Renal cortex interstitium (tissue), 11 donors: Measurements from ENCODE around the gene SAMD4A. TPM values are rescaled to one million over a fixed set of nuclear protein-coding genes. Genes with fewer than 3 reads are reported as not detected.
"Not testable (repeated sequence)": the region's sequence is repeated elsewhere in the genome, so short reads cannot be mapped to it uniquely, and the experiment has no call there.

Experiments
- DNase-seq, 11 donors: peaks; one replicate each; pipeline ENCODE4 v3.0.0-alpha.2; 2013; ENCODE audit warnings: low read depth in 9 of 11, low spot score in 4 of 11; ENCODE audit errors: extremely low read depth in 1 of 11
- polyA plus RNA-seq, 3 donors: library from polyadenylated mRNA; unstranded; fragments of 120-200 nt; gene quantifications; one replicate each; pipeline ENCODE4 v1.2.1, GENCODE V29; 2013; ENCODE audit not compliant: insufficient read length in 3 of 3

The SAMD4A gene
- polyA plus RNA-seq, 3 donors = 8.6 to 14.4 (median 10.1) TPM

- no peak for DNase-seq
Observed at GRCh38 chr14:54796961-54797360, 230.0 kb downstream of the SAMD4A start.

DNA sequence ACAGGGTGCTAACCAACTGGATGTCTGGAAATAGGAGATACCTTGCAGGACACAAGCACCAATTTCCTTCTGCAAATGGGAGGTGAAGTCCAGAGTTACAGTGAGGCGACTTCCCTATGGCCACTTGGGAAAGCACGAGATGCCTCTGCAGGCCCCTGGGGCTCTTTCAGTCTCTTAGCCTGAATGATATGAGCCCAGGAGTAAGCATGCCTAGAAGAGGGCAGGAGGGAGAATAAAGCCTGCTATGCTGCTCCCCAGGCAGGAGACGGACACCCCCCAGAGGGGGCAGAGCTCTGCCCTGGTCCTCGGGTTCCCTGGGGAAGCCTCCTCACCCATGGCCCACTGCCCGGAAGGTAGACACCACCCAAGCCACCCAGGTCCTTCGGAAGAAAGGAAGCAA, 230.6 kb downstream of the SAMD4A start:
- no peak for DNase-seq

DNA sequence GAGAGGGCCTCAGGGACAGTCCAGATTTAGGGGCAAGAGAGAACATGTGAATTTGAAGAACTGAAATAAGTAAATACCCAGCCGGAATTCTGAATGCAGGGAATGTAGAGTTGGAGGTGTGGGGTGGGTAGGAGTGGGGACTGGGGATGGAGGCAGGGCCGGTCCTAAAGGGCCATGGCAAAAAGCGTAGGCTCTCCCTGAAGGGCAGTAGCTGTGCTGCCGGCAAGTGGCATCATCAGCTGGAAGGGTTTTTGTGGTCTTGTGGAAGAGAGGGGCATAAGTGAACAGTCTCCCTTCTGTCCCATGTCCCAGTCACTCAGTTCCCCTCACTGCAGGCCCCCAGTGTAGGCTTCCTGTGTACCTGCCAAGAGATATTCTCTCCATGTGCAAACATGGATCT, 231.1 kb downstream of the SAMD4A start:
- no peak for DNase-seq

DNA sequence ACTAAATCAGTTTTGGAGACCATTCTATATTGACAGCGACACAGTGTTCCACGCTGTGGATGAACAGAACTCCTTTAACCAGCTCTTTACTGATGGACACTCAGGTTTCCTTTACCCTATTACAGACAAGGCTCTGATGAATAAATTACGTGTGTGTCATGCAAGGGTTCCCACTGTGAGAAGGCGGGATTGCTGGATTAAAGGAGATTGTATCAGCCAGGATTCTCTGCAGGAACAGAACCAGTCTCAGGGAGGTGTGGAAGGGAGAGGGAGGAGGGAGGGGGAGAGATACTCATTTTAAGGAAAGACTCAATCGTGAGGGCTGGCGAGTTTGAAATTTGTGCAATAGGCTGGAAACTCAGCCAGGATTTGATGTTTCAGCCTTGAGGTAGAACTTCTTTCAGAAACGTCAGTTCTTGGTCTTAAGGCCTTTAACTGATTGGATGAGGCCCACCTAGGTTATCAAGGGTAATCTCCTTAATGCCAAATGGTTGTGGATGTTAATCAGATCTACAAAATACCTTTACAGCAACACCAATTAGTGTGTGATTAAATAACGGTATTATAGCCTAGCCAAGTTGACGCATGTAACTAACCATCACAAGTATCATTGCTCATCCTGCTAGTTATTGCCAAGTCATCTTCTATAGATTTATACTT, 231.7 kb downstream of the SAMD4A start:
- no peak for DNase-seq

DNA sequence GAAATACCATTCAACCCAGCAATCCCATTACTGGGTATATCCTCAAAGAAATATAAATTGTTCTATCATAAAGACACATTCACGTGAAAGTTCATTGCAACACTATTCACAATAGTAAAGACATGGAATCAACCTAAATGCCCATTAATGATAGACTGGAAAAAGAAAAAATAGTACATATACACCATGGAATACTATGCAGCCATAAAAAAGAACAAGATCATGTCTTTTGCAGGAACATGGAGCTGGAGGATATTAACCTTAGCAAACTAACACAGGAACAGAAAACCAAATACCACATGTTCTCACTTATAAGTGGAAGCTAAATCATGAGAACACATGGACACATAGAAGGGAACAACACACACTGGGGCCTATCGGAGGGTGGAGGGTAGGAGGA, 234.6 kb downstream of the SAMD4A start:
- not testable (repeated sequence) for DNase-seq

- DNase-seq = peak in 1 of 11 donors; percentile 34
Observed at GRCh38 chr14:54803396-54803795, 236.5 kb downstream of the SAMD4A start.

- DNase-seq = no peak
Observed at GRCh38 chr14:54803926-54804537, 237.1 kb downstream of the SAMD4A start.

- no peak for DNase-seq
Observed at GRCh38 chr14:54804538-54805041, 237.7 kb downstream of the SAMD4A start.

DNA sequence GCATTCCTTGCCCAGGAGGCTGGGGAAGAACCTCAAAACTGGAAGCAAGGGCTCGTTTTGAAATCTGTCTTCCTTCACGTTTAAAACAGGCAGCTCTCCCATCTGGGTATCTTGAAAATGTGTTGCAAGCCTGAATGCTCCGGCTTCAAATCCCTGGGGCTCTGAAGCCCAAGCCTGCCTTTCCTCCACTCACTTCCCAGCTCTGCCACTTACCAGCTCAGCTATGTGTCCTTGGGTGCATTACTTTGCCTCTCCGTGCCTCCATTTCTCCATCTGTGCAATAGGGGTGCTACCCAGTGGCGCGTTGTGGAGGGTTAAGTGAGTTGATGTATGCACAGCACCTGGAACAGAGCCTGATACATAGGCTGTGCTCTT, 238.1 kb downstream of the SAMD4A start:
- no peak for DNase-seq

- DNase-seq = peak; percentile 61 to 81 (median 72)
Observed at GRCh38 chr14:54805445-54806322, 238.8 kb downstream of the SAMD4A start.

- no peak for DNase-seq
Observed at GRCh38 chr14:54806616-54807015, 239.7 kb downstream of the SAMD4A start.

DNA sequence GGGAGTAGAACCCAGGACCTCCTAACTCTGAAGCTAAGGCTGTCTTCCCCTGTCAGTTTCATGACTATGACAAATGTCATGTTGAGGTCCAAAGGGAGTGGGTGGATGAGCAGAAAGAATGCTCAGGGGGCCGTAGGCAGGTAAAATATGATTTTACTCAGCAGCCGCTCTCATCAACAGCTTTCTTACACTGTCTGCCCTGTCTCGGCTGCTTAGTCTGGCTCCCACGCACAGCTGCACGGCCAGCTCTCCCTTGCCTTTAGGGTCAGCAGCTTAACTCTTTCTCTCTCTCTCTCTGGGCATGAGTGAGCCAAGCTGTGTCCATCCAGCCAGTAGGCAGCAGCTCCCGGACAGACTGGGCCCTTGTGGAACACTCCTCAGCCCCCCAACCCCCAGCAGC, 240.5 kb downstream of the SAMD4A start:
- DNase-seq = peak in 3 of 11 donors; percentile 46 to 53 (median 52)

DNA sequence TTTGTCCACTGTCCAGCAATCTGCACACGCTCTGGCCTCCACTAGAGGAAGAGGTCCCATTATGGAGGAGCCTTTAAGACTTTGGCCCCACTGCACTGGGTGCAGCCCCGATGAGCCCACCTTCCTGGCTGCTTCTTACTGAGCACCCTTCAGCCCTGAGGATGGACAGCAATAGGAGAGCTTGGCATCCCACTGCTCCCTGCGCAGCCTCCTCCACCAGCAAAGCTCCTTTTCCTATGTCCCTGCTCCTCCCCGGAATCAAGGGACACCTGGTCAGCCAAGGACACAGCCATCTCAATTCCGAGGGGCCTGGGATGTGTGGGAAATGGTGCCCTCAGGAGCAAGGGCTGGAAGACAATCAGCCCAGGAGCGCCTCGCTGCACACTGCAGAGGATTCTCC, 241.0 kb downstream of the SAMD4A start:
- DNase-seq = no peak

- no peak for DNase-seq
Observed at GRCh38 chr14:54808326-54809161, 241.6 kb downstream of the SAMD4A start.

DNA sequence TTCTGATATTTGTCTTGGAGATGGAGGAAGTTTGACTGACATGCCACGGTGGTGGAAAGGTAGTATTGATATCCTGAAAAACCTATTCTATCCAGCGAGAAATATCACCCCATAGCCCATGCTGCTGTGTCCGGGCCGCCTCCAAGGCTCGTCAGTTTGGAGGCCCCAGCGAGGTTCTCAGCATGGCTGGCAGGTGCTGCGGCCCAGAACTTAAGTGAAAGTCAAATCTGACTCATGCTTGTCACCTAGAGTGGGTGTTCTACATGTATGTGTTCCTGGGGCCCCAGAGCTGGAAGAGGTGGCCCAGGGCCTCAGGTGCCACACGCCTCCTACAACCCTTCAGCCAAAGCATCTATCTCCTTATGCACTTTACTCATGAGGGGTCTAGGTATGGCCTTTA, 242.8 kb downstream of the SAMD4A start:
- DNase-seq = no peak

DNA sequence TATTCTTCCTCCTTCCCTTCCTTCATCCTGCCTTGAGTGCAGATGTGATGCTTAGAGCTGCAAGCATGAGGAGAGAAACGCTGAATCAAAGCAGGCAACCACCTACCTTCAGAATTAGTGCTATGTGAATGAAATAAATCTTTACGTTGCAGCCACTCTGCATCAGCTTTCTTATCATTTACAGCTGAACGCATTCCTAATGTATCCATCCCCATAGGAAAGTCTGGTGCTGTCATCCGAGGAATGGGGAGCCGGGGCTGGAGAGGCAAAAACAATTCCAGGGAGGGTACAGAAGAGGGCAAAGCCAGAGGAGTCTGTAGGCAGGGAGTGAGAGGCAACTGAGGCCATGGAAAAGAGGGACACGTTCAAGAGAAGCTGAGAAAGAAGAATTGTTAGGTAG, 245.7 kb downstream of the SAMD4A start:
- no peak for DNase-seq

- DNase-seq = no peak
Observed at GRCh38 chr14:54813081-54813480, 246.2 kb downstream of the SAMD4A start.

GRCh38 chr14:54814076-54814475, 247.1 kb downstream of the SAMD4A start:
- DNase-seq = no peak

GRCh38 chr14:54815016-54815415, 248.1 kb downstream of the SAMD4A start:
- no peak for DNase-seq
